B cell (primary cell): Measurements from ENCODE around the gene GRIK3. TPM values are rescaled to one million over a fixed set of nuclear protein-coding genes. Genes with fewer than 3 reads are reported as not detected.

Experiments used
- ATAC-seq: fragments of 200-7000 bp; cut with Tn5 transposase; one replicate; pipeline ENCODE4 v1.10.0; 2021; ENCODE audit warnings: low read depth, mild to moderate bottlenecking, moderate number of reproducible peaks, moderate library complexity
- CTCF ChIA-PET: fragments of 350-600 bp; sonication (Branson Sonifier 250); formaldehyde crosslinking; loops from one replicate; lab custom pipeline; 2021; ENCODE audit warnings: antibody characterized with exemption, inconsistent platforms; lab: Charles Lee
- POLR2A ChIA-PET: fragments of 350-600 bp; sonication (Branson Sonifier 250); formaldehyde crosslinking; loops from one replicate; lab custom pipeline; 2021; ENCODE audit warnings: antibody characterized with exemption; lab: Charles Lee
- DNase-seq: peaks from one replicate; pipeline ENCODE4 v3.0.0; 2013
- H2AFZ ChIP-seq: 2 replicates; pipeline ENCODE4 v1.6.1; 2012; ENCODE audit warnings: mild to moderate bottlenecking, low read depth, low read length; ENCODE audit not compliant: insufficient read depth, poor library complexity, severe bottlenecking
- H3K27ac ChIP-seq, 2 donors: 1 replicate in 1 of 2; 2 replicates in 1 of 2; pipeline ENCODE4 v1.5.1; 2012 to 2013; ENCODE audit warnings: low read length in 2 of 2, mild to moderate bottlenecking in 2 of 2, moderate library complexity in 1 of 2
- H3K27me3 ChIP-seq, 4 experiments: fragments of 200-600 bp in 1 of 4; sonication (generic) in 1 of 4; replicated peaks in 1 of 4; 1 replicate in 2 of 4; 2 replicates in 2 of 4; pipeline versions ENCODE4 v1.6.1 to v1.7.0; 2013 to 2016; ENCODE audit warnings: low read length in 3 of 4, mild to moderate bottlenecking in 2 of 4, mixed read lengths in 1 of 4, moderate library complexity in 1 of 4; ENCODE audit not compliant: insufficient read depth in 4 of 4, control insufficient read depth in 3 of 4; ENCODE audit errors: control extremely low read depth in 1 of 4
- H3K36me3 ChIP-seq, 2 experiments: replicated peaks in 1 of 2; 1 replicate in 1 of 2; 2 replicates in 1 of 2; pipeline versions ENCODE4 v1.6.1 to v1.7.1; 2013; ENCODE audit warnings: low read length in 1 of 2; ENCODE audit not compliant: insufficient read depth in 2 of 2, control insufficient read depth in 1 of 2; ENCODE audit errors: control extremely low read depth in 1 of 2, extremely low read depth in 1 of 2
- H3K4me1 ChIP-seq, 2 donors: fragments of 200-600 bp in 1 of 2; sonication (generic) in 1 of 2; 1 replicate in 1 of 2; 2 replicates in 1 of 2; pipeline versions ENCODE4 v1.5.1 to v1.6.1; 2013 to 2017; ENCODE audit warnings: low read length in 2 of 2; ENCODE audit not compliant: control insufficient read depth in 2 of 2, insufficient read depth in 2 of 2
- H3K4me2 ChIP-seq: replicated peaks from 2 replicates; pipeline ENCODE3; 2012; ENCODE audit warnings: mild to moderate bottlenecking, low read depth, low read length; ENCODE audit not compliant: poor library complexity, severe bottlenecking
- H3K4me3 ChIP-seq, 5 experiments: fragments of 200-600 bp in 1 of 5; sonication (generic) in 1 of 5; 1 replicate in 3 of 5; 2 replicates in 2 of 5; pipeline versions ENCODE4 v1.5.1 to v1.7.0; 2011 to 2016; ENCODE audit warnings: low read length in 4 of 5, mild to moderate bottlenecking in 4 of 5, low read depth in 2 of 5, control low read depth in 1 of 5, moderate library complexity in 1 of 5; ENCODE audit not compliant: insufficient read depth in 1 of 5; ENCODE audit errors: control extremely low read depth in 1 of 5, extremely low read depth in 1 of 5
- H3K79me2 ChIP-seq: fragments of 200-600 bp; sonication (generic); one replicate; pipeline ENCODE4 v1.6.0; 2016; ENCODE audit warnings: low read length; ENCODE audit not compliant: control insufficient read depth, insufficient read depth
- H3K9ac ChIP-seq: fragments of 200-600 bp; sonication (generic); 2 replicates; pipeline ENCODE4 v1.6.1; 2017; ENCODE audit warnings: mild to moderate bottlenecking, low read length, moderate library complexity
- H3K9me3 ChIP-seq, 3 donors: one replicate each; pipeline versions ENCODE4 v1.6.1 to v1.7.1; 2013; ENCODE audit warnings: low read length in 2 of 3; ENCODE audit not compliant: control insufficient read depth in 2 of 3, insufficient read depth in 1 of 3; ENCODE audit errors: control extremely low read depth in 1 of 3
- H4K20me1 ChIP-seq: 2 replicates; pipeline ENCODE4 v1.6.0; 2012; ENCODE audit warnings: mild to moderate bottlenecking, low read length; ENCODE audit not compliant: insufficient read depth, control insufficient read depth, poor library complexity, severe bottlenecking
- H3K27ac Mint-ChIP-seq: one replicate; pipeline ENCODE4 v1.8.0; 2021; ENCODE audit warnings: mixed read lengths
- H3K27me3 Mint-ChIP-seq: one replicate; pipeline ENCODE4 v1.8.0; 2021; ENCODE audit warnings: mixed read lengths
- H3K4me1 Mint-ChIP-seq: one replicate; pipeline ENCODE4 v1.8.0; 2021; ENCODE audit warnings: mixed read lengths
- H3K4me3 Mint-ChIP-seq: one replicate; pipeline ENCODE4 v1.8.0; 2021; ENCODE audit warnings: mixed read lengths
- H3K9me3 Mint-ChIP-seq: one replicate; pipeline ENCODE4 v1.8.0; 2022; ENCODE audit warnings: mixed read lengths; ENCODE audit not compliant: insufficient read depth
- EZH2 ChIP-seq: IDR thresholded peaks from 2 replicates; pipeline ENCODE4 v1.6.1; 2012; ENCODE audit warnings: borderline replicate concordance, low read depth, mild to moderate bottlenecking, moderate library complexity, low read length; ENCODE audit not compliant: insufficient read depth, poor library complexity, severe bottlenecking
- WGBS: methylation state at CpG from one replicate; pipeline ENCODE4 v1.1.5; 2013; ENCODE audit warnings: missing lambda C conversion rate; ENCODE audit not compliant: insufficient coverage; 5-methylcytosine and 5-hydroxymethylcytosine counted together
- intact Hi-C: fragments of 100-400 bp; cut with micrococcal nuclease; formaldehyde crosslinking; loops from one replicate; pipeline ENCODE4 v1.10.0; 2022
- polyA plus RNA-seq: library from polyadenylated mRNA; depleted of rRNA; stranded (reverse); fragments of >200 nt; gene quantifications from 2 replicates; pipeline ENCODE4 v1.2.3, GENCODE V29; 2012
- total RNA-seq, 2 donors: library from RNA; stranded (reverse); fragments of 120-200 nt in 1 of 2; gene quantifications; 1 replicate in 1 of 2; 2 replicates in 1 of 2; pipeline versions ENCODE4 v1.2.3 to v1.2.4, GENCODE V29; 2013 to 2022
- TF ChIP-seq, protein P1 (sequence below): fragments of 200-600 bp; IDR thresholded peaks from one replicate; pipeline ENCODE4 v1.8.0; 2022; ENCODE audit warnings: antibody characterized with exemption, mild to moderate bottlenecking

GRIK3 gene
- total and polyA plus RNA-seq, 2 donors (not counting 1 experiment from before 2014, with no cell fraction given): 0.12 to 1.5 TPM

- no peak overlapping the region for H3K27ac ChIP-seq
- H3K9me3 ChIP-seq: no peaks in the 10 kb centered on the region
- TF ChIP-seq, protein P1, sequence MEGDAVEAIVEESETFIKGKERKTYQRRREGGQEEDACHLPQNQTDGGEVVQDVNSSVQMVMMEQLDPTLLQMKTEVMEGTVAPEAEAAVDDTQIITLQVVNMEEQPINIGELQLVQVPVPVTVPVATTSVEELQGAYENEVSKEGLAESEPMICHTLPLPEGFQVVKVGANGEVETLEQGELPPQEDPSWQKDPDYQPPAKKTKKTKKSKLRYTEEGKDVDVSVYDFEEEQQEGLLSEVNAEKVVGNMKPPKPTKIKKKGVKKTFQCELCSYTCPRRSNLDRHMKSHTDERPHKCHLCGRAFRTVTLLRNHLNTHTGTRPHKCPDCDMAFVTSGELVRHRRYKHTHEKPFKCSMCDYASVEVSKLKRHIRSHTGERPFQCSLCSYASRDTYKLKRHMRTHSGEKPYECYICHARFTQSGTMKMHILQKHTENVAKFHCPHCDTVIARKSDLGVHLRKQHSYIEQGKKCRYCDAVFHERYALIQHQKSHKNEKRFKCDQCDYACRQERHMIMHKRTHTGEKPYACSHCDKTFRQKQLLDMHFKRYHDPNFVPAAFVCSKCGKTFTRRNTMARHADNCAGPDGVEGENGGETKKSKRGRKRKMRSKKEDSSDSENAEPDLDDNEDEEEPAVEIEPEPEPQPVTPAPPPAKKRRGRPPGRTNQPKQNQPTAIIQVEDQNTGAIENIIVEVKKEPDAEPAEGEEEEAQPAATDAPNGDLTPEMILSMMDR: no peak
- TF ChIP-seq EZH2: no peak
- ChIA-PET CTCF (no interaction called here), POLR2A (no interaction called here)
- peaks cover 0 to 2% (median 0%) of the 10 kb centered on the region in 4 experiments for H3K27me3 ChIP-seq
- DNase-seq (no peak), ATAC-seq (no peak)
- H3K4me3 ChIP-seq: no peak overlapping the region
- intact Hi-C loops: no loop called here
- no peaks in the 10 kb centered on the region for H3K4me1 ChIP-seq
- no peak overlapping the region for H3K27ac Mint-ChIP-seq
- 94% methylated on average over 2 of the region's 8 CpGs for WGBS
- H3K4me3 Mint-ChIP-seq: no peak overlapping the region
- no peaks in the 10 kb centered on the region for H3K27me3 Mint-ChIP-seq
- no peaks in the 10 kb centered on the region for H3K79me2 ChIP-seq
- no peak overlapping the region for H2AFZ ChIP-seq
- no peaks in the 10 kb centered on the region for H3K4me1 Mint-ChIP-seq
- H3K9ac ChIP-seq: no peak overlapping the region
- H4K20me1 ChIP-seq: no peaks in the 10 kb centered on the region
- H3K9me3 Mint-ChIP-seq: no peaks in the 10 kb centered on the region
- no peaks in the 10 kb centered on the region for H3K36me3 ChIP-seq
- H3K4me2 ChIP-seq: no peak overlapping the region
Measured at GRCh38 chr1:36802018-36802417, 232.3 kb downstream of the GRIK3 start.

- H3K27ac ChIP-seq: no peak overlapping the region
- DNase-seq: no peak
- no peaks in the 10 kb centered on the region for H3K4me1 ChIP-seq
- H3K27me3 ChIP-seq: peaks cover 0 to 2% (median 0%) of the 10 kb centered on the region in 4 experiments
- no peaks in the 10 kb centered on the region for H3K79me2 ChIP-seq
- ChIA-PET POLR2A (no interaction called here), CTCF (no interaction called here)
- no peak for ATAC-seq
- Mint-ChIP-seq H3K27me3 (no peaks in the 10 kb centered on the region), H3K9me3 (no peaks in the 10 kb centered on the region), H3K4me3 (no peak overlapping the region), H3K4me1 (no peaks in the 10 kb centered on the region), H3K27ac (no peak overlapping the region)
- peaks cover 0 to 3% (median 0%) of the 10 kb centered on the region in 3 donors for H3K9me3 ChIP-seq
- H3K4me2 ChIP-seq: no peak overlapping the region
- TF ChIP-seq EZH2: no peak
- TF ChIP-seq, protein P1: no peak
- H3K4me3 ChIP-seq: no peak overlapping the region
- no peaks in the 10 kb centered on the region for H3K36me3 ChIP-seq
- intact Hi-C loops: no loop called here
- 87% methylated on average over 4 of the region's 7 CpGs for WGBS
- no peak overlapping the region for H3K9ac ChIP-seq
- H2AFZ ChIP-seq: no peak overlapping the region
- H4K20me1 ChIP-seq: no peaks in the 10 kb centered on the region
Measured at GRCh38 chr1:36797761-36798160, 236.6 kb downstream of the GRIK3 start.
